ENCODE data around the gene GGA1. TPM values are rescaled to one million over a fixed set of nuclear protein-coding genes. Genes with fewer than 3 reads are reported as not detected.

GGA1 gene
- total RNA-seq, 2 experiments from 2014 or later = 57.0 to 60.9 TPM

DNA sequence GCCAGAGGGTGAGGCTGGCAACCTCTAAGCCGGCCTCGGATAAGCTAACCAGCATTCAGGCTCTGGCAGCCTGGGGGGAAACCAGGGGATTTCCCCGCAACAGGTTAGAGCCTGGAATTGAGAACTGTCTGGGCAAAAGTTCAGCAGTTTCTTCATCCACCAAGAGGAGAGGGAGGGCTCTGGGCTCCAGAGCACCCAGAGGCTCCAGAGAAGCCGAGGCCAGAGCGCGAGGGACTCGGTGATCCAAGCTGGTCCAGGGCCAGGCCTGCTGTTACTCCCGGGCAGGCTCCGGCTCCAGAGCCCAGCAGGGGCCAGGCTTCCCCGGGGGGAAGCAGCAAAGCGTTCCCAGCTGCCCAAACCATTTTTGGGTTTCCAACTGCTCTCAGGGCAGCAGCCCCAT lies 17.5 kb downstream of the GGA1 start:
- no peak overlapping the region for H3K4me3 Mint-ChIP-seq
- POLR2A ChIA-PET = interaction anchor here (0.9 to 5.4 kb wide), 8 partner anchors 8 to 55 kb away, joined by 3 to 107 read pairs (median 20); partner anchors contain the start of genes GGA1, LGALS1, PDXP and SH3BP1
- H3K27ac ChIP-seq (ENCODE audit: low read depth in 1 of 2, low read length in 2 of 2) = peak overlapping the region; percentile 74 to 76
- H3K4me1 ChIP-seq (ENCODE audit: insufficient read depth, low read length) = peaks cover 68% of the 10 kb centered on the region
- peaks cover 15% of the 10 kb centered on the region for H3K36me3 Mint-ChIP-seq (ENCODE audit: low read depth)
- peaks cover 50% of the 10 kb centered on the region for H3K4me1 Mint-ChIP-seq (ENCODE audit: low read depth)
- DNase-seq = no peak
- H3K27me3 Mint-ChIP-seq = no peaks in the 10 kb centered on the region
- no peaks in the 10 kb centered on the region for H3K9me3 ChIP-seq (ENCODE audit: control insufficient read depth in 1 of 2, insufficient read depth in 1 of 2, low read length in 2 of 2)
- H3K4me3 ChIP-seq (ENCODE audit: low read length) = no peak overlapping the region
- intact Hi-C loops (cut with DNase I, micrococcal nuclease) = no loop called here
- peak overlapping the region; percentile 90 for H3K27ac Mint-ChIP-seq
- H3K9me3 Mint-ChIP-seq = no peaks in the 10 kb centered on the region
- TF ChIP-seq, protein P1, sequence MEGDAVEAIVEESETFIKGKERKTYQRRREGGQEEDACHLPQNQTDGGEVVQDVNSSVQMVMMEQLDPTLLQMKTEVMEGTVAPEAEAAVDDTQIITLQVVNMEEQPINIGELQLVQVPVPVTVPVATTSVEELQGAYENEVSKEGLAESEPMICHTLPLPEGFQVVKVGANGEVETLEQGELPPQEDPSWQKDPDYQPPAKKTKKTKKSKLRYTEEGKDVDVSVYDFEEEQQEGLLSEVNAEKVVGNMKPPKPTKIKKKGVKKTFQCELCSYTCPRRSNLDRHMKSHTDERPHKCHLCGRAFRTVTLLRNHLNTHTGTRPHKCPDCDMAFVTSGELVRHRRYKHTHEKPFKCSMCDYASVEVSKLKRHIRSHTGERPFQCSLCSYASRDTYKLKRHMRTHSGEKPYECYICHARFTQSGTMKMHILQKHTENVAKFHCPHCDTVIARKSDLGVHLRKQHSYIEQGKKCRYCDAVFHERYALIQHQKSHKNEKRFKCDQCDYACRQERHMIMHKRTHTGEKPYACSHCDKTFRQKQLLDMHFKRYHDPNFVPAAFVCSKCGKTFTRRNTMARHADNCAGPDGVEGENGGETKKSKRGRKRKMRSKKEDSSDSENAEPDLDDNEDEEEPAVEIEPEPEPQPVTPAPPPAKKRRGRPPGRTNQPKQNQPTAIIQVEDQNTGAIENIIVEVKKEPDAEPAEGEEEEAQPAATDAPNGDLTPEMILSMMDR (IDR thresholded peaks at IDR 0.05) = no peak
- no peak for ATAC-seq (ENCODE audit: poor library complexity)
- H3K36me3 ChIP-seq (ENCODE audit: insufficient read depth, low read length) = peaks cover 43% of the 10 kb centered on the region
- H3K27me3 ChIP-seq (ENCODE audit: control insufficient read depth in 1 of 2, insufficient read depth in 2 of 2, low read length in 2 of 2) = no peaks in the 10 kb centered on the region
- CTCF ChIA-PET = interaction anchor here (3.6 to 3.9 kb wide), 2 partner anchors 17 to 55 kb away, joined by 17 to 19 read pairs; no protein-coding TSS in a partner anchor

DNA sequence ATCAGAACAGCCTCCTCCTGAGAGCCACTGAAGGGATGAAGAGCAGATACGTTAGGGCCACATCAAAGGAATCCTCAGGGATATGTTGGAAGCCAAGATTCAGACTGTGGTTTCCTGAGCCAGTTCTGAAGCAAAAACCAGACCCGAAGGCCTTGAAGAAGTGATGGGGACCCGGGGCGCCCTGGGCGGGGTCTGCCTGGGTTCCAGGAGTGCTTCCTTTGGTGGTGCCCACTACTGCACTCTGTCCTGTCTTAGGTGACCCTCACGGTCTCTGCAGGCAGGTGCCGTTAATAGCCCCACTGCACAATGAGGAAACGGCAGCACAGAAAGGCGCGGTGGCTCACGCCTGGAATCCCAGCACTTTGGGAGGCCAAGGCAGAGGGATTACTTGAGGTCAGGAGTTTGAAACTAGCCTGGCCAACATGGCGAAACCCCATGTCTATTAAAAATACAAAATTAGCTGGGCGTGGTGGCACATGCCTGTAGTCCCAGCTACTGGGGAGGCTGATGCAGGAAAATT lies 18.0 kb downstream of the GGA1 start:
- Mint-ChIP-seq H3K36me3 (ENCODE audit: low read depth) (peaks cover 11% of the 10 kb centered on the region), H3K27ac (peak overlapping the region; percentile 90), H3K27me3 (no peaks in the 10 kb centered on the region), H3K4me3 (peak overlapping the region; percentile 79), H3K9me3 (no peaks in the 10 kb centered on the region), H3K4me1 (ENCODE audit: low read depth) (peaks cover 50% of the 10 kb centered on the region)
- peaks cover 73% of the 10 kb centered on the region for H3K4me1 ChIP-seq (ENCODE audit: insufficient read depth, low read length)
- CTCF ChIA-PET = interaction anchor here (3.6 to 3.9 kb wide), 2 partner anchors 16 to 55 kb away, joined by 17 to 19 read pairs; no protein-coding TSS in a partner anchor
- no peak overlapping the region for H3K4me3 ChIP-seq (ENCODE audit: low read length)
- TF ChIP-seq, protein P1 (IDR thresholded peaks at IDR 0.05) = no peak
- peak overlapping the region; percentile 74 to 76 for H3K27ac ChIP-seq (ENCODE audit: low read depth in 1 of 2, low read length in 2 of 2)
- no peaks in the 10 kb centered on the region for H3K27me3 ChIP-seq (ENCODE audit: control insufficient read depth in 1 of 2, insufficient read depth in 2 of 2, low read length in 2 of 2)
- ATAC-seq (ENCODE audit: poor library complexity) (no peak), DNase-seq (no peak)
- peaks cover 43% of the 10 kb centered on the region for H3K36me3 ChIP-seq (ENCODE audit: insufficient read depth, low read length)
- intact Hi-C loops (cut with DNase I, micrococcal nuclease) = no loop called here
- H3K9me3 ChIP-seq (ENCODE audit: control insufficient read depth in 1 of 2, insufficient read depth in 1 of 2, low read length in 2 of 2) = no peaks in the 10 kb centered on the region
- POLR2A ChIA-PET = interaction anchor here (0.8 to 5.4 kb wide), 10 partner anchors 8 to 60 kb away, joined by 3 to 107 read pairs (median 12); partner anchors contain the start of genes GGA1, LGALS1, NOL12 and PDXP

DNA sequence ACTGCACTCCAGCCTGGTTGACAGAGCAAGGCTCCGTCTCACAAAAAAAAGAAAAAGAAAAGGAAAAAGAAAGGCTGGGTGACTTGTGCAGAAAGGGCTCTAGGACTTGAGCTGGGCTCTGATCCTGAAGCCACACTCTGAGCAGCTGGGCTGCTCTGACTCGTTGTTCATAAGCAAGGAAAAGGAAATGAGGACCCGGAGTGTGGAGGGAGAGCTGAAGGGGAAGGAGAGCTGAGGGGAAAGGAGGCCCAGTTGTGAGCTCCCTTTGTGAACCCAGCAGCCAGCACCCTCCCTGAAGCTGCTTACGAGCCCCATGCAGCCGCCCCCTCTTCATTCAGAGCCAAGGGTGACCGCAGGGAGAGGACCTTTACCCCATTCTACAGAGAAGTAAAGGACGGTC lies 18.5 kb downstream of the GGA1 start:
- intact Hi-C loops (cut with DNase I, micrococcal nuclease) = no loop called here

More for the DNA sequence above, 18.5 kb downstream of the GGA1 start:
- Histone ChIP-seq H3K9me3 (ENCODE audit: control insufficient read depth in 1 of 2, insufficient read depth in 1 of 2, low read length in 2 of 2) (no peaks in the 10 kb centered on the region), H3K27me3 (ENCODE audit: control insufficient read depth in 1 of 2, insufficient read depth in 2 of 2, low read length in 2 of 2) (no peaks in the 10 kb centered on the region), H3K36me3 (ENCODE audit: insufficient read depth, low read length) (peaks cover 43% of the 10 kb centered on the region), H3K4me3 (ENCODE audit: low read length) (peak overlapping the region; percentile 36), H3K4me1 (ENCODE audit: insufficient read depth, low read length) (peaks cover 78% of the 10 kb centered on the region), H3K27ac (ENCODE audit: low read depth in 1 of 2, low read length in 2 of 2) (peak overlapping the region; percentile 74 to 76)
- TF ChIP-seq, protein P1 (IDR thresholded peaks at IDR 0.05) = no peak
- Mint-ChIP-seq H3K27ac (peak overlapping the region; percentile 90), H3K36me3 (ENCODE audit: low read depth) (peaks cover 11% of the 10 kb centered on the region), H3K4me3 (peak overlapping the region; percentile 79), H3K9me3 (no peaks in the 10 kb centered on the region), H3K4me1 (ENCODE audit: low read depth) (peaks cover 54% of the 10 kb centered on the region), H3K27me3 (no peaks in the 10 kb centered on the region)
- CTCF ChIA-PET = interaction anchor here (3.6 to 8.6 kb wide), 2 partner anchors 16 to 55 kb away, joined by 19 to 49 read pairs; no protein-coding TSS in a partner anchor
- POLR2A ChIA-PET = interaction anchor here (0.6 to 5.4 kb wide), 14 partner anchors 9 to 1772 kb away, joined by 3 to 107 read pairs (median 7); partner anchors contain the start of genes GGA1, LGALS1, NOL12 and PDXP
- DNase-seq = no peak
- ATAC-seq (ENCODE audit: poor library complexity) = peak; percentile 25
